Coronary artery (tissue), 2 donors: Measurements from ENCODE around the gene PATE1.

ENCODE experiments used
- DNase-seq: peaks from one replicate; pipeline ENCODE4 v3.0.0-alpha.2; 2017; ENCODE audit warnings: low spot score
- H3K27ac ChIP-seq, 2 donors: fragments of 200-600 bp; sonication (generic); one replicate each; pipeline ENCODE4 v1.5.1; 2016 to 2019
- H3K4me3 ChIP-seq: fragments of 200-600 bp; sonication (generic); 2 replicates; pipeline ENCODE4 v1.5.1; 2016; ENCODE audit warnings: mild to moderate bottlenecking, moderate library complexity
- TF ChIP-seq, protein P1 (sequence below): fragments of 200-600 bp; sonication (generic); IDR thresholded peaks from one replicate; pipeline ENCODE4 v1.5.1; 2019; ENCODE audit warnings: antibody characterized with exemption

Gene PATE1

DNA sequence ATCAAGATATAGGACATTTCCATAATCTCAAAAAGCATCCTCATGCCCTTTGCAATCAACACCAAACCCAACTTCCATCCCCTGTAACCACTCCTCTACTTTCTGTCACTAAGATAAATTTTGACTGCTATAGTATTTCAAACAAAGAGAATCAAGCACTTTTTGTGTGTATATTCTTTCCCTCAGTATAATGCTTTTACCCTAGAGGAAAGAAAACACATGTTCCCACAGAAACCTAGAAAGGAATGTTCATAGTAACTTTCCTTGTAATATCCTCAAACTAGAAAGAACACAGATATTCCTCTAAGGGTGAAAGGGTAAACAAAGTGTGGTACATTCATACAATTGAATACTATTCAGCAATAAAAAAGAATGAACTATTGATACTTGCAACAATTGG is 5.5 kb upstream of the PATE1 start:
- no peak for DNase-seq
- TF ChIP-seq, protein P1, sequence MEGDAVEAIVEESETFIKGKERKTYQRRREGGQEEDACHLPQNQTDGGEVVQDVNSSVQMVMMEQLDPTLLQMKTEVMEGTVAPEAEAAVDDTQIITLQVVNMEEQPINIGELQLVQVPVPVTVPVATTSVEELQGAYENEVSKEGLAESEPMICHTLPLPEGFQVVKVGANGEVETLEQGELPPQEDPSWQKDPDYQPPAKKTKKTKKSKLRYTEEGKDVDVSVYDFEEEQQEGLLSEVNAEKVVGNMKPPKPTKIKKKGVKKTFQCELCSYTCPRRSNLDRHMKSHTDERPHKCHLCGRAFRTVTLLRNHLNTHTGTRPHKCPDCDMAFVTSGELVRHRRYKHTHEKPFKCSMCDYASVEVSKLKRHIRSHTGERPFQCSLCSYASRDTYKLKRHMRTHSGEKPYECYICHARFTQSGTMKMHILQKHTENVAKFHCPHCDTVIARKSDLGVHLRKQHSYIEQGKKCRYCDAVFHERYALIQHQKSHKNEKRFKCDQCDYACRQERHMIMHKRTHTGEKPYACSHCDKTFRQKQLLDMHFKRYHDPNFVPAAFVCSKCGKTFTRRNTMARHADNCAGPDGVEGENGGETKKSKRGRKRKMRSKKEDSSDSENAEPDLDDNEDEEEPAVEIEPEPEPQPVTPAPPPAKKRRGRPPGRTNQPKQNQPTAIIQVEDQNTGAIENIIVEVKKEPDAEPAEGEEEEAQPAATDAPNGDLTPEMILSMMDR = no peak
- no peak overlapping the region for H3K27ac ChIP-seq

DNA sequence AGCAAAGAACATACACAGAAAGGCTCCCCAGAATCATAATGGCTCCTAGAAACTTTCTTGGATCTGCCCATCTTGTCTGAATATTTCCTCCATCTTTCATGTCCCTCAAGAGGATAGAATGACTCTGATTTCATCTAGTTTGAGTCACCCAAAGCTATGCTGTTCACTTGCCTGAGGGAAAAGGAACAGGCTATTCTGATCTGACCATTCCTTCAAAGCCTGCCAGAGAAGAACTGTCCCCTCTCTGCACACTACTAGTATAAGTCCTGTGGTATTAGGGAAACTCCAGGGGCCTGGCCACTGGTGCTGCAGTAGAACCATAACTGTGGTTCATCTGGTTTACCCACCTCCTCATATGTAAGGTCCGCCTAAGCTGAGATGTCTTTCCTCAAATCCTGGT is 2.4 kb upstream of the PATE1 start:
- TF ChIP-seq, protein P1 = no peak
- no peak overlapping the region for H3K4me3 ChIP-seq
- DNase-seq = no peak

More for the DNA sequence above, 5.5 kb upstream of the PATE1 start:
- H3K4me3 ChIP-seq = no peak overlapping the region

DNA sequence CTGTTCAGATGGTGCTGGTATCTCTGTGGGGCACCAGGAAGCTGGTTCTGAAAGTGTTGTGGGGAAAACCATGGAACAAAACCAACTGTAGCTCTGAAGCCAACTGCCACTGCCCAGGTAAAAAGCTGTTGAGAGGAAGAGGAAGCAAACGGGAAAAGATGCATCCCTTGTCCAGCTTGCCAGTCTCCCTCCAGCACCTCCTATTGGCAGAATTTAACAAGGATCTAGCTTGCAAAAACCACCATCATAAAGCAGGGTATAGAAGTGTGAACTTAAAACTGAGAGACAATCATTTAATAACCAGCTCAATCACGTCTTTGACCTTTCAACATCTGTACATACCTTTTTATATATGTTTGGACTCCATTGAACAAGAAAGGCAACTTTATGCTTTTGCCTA is 4.5 kb downstream of the PATE1 start:
- no peak overlapping the region for H3K27ac ChIP-seq
- no peak for DNase-seq

More for the DNA sequence above, 2.4 kb upstream of the PATE1 start:
- no peak overlapping the region for H3K27ac ChIP-seq

DNA sequence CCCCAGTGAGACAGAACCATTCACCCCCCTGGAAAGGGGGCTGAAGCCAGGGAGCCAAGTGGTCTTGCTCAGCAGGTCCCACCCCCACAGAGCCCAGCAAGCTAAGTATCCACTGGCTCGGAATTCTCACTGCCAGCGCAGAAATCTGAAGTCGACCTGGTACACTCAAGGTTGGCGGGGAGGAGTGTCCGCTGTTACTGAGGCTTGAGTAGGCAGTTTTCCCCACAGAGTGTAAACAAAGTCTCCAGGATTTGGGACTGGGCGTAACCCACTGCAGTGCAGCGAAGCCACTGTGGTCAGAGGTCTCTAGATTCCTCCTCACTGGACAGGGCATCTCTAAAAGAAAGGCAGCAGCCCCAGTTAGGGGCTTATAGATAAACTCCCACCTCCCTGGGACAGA is 10.0 kb downstream of the PATE1 start:
- Histone ChIP-seq H3K4me3 (no peak overlapping the region), H3K27ac (no peak overlapping the region)
- TF ChIP-seq, protein P1 = no peak
- no peak for DNase-seq

More for the DNA sequence above, 4.5 kb downstream of the PATE1 start:
- no peak overlapping the region for H3K4me3 ChIP-seq
- TF ChIP-seq, protein P1 = no peak

DNA sequence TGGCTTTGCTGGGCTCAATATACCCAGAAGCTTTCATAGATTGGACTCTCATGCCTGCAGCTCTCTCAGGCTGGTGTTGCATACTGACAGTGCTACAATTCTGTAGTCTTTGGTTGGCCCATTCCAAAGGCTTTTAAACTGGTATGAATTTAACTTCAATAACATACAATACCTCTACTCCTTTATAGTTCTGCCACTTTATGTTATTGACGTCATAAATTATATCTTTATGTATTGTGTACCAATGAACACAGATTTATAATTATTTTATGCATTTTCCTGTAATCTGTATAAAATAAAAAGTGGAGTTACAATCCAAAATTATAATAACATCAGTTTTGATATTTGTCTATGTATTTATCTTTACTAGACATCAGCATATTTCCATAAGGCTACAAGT is 16.4 kb downstream of the PATE1 start:
- Histone ChIP-seq H3K4me3 (no peak overlapping the region), H3K27ac (no peak overlapping the region)
- TF ChIP-seq, protein P1 = no peak
- no peak for DNase-seq

DNA sequence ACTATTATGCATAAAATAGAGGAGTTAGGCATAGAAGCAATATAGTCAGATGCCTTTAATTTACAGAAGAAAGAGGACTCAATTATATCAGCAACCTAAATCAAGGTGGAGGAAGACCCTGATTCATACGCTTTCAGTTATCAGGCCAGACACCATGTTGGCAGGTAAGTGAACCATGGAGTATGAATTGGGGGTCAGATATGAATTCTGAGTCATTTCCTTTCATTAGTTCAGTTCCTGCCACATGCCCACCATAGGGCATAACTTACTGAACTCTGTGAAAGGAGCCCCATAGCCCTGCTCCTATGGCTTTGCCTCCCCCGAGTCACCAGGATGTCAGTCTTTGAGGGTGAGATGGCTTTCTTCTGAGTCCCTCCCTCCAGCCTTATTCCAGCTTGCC is 17.4 kb downstream of the PATE1 start:
- TF ChIP-seq, protein P1 = no peak
- H3K27ac ChIP-seq = no peak overlapping the region
- DNase-seq = no peak
- H3K4me3 ChIP-seq = no peak overlapping the region

DNA sequence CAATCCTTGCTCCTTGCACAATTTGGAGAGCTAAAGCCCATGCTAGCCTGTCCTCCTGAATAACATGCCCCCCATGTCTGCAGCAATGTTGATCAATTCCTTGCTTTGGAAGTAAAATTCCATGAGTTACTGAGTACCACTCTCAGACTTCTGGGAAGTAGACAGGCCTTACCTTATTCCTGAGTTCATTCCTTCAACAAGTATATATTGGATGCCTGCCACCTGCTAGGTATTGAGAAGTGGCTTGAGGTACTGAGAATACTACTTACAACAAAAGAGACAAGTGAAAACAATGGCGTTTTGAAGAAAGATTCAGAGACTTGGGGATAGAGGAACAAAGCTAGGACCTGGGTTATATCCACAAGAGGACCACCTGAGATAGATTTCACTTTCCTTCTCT is 20.2 kb downstream of the PATE1 start:
- no peak overlapping the region for H3K27ac ChIP-seq
- TF ChIP-seq, protein P1 = no peak
- DNase-seq = no peak
- H3K4me3 ChIP-seq = no peak overlapping the region
